ENCODE results near the gene PTPRQ.

The PTPRQ gene

DNA sequence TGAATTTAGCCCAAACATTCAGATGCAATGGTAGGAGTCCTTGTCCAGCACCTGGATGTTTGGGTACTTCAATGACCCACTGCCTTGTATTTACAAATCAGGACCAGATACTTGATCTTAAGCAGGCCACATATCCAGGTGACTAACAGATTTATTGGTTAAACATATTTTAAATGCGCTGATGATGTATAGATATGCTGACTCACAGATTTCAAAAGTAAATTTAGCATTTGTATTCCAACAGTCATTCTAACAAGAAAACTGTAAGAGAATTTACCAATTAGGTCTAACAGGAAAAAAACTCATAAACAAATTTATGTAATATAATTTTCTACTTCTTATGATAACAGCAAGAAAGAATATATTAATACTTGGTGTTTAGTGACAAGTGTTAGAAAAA, 234.0 kb downstream of the PTPRQ start:
- no peak overlapping the region for H3K4me3 ChIP-seq (ENCODE audit: low read depth, low read length)
- no peak for DNase-seq (ENCODE audit: low read depth)
- TF ChIP-seq MYC (IDR thresholded peaks at IDR 0.05; ENCODE audit: low read depth, low read length): no peak
- TF ChIP-seq POLR2A (IDR thresholded peaks at IDR 0.05; ENCODE audit: extremely low read depth, insufficient read length): no peak
- TF ChIP-seq CTCF (IDR thresholded peaks at IDR 0.05; ENCODE audit: low read depth, low read length): no peak
- TF ChIP-seq MAX (IDR thresholded peaks at IDR 0.05; ENCODE audit: low read depth, low read length): no peak

GRCh38 chr12:80679346-80680131, 235.5 kb downstream of the PTPRQ start:
- no peak overlapping the region for H3K4me3 ChIP-seq (ENCODE audit: low read depth, low read length)
- no peak for DNase-seq (ENCODE audit: low read depth)
- TF ChIP-seq MYC (IDR thresholded peaks at IDR 0.05; ENCODE audit: low read depth, low read length): no peak
- no peak for TF ChIP-seq MAX (IDR thresholded peaks at IDR 0.05; ENCODE audit: low read depth, low read length)
- no peak for TF ChIP-seq POLR2A (IDR thresholded peaks at IDR 0.05; ENCODE audit: extremely low read depth, insufficient read length)

- TF ChIP-seq CTCF (IDR thresholded peaks at IDR 0.05; ENCODE audit: low read depth, low read length) (no peak), MYC (IDR thresholded peaks at IDR 0.05; ENCODE audit: low read depth, low read length) (no peak), POLR2A (IDR thresholded peaks at IDR 0.05; ENCODE audit: extremely low read depth, insufficient read length) (no peak), MAX (IDR thresholded peaks at IDR 0.05; ENCODE audit: low read depth, low read length) (no peak)
- DNase-seq (ENCODE audit: low read depth): no peak
- H3K4me3 ChIP-seq (ENCODE audit: low read depth, low read length): no peak overlapping the region
These were observed 237.3 kb downstream of the PTPRQ start for GRCh38 chr12:80681287-80681686.

DNA sequence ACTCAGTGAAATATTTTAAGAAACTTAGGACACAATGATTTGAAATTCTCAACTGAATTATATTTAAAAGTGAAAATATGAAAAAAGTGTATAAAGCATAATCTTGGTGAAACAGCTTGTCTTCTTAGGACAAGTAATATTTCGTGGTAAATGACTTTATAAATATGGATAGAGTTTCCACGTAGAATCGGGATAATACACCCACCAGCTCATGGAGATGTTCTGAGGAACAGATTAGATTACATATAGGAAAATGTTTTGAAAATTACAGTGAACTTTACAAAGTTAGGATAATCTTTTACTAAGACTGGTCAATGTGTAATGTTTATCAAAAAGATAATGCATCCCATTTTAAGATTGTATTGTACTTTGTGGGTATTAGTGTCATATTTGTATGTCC, 237.8 kb downstream of the PTPRQ start:
- no peak for DNase-seq (ENCODE audit: low read depth)
- H3K4me3 ChIP-seq (ENCODE audit: low read depth, low read length): no peak overlapping the region
- no peak for TF ChIP-seq CTCF (IDR thresholded peaks at IDR 0.05; ENCODE audit: low read depth, low read length)
- no peak for TF ChIP-seq MYC (IDR thresholded peaks at IDR 0.05; ENCODE audit: low read depth, low read length)
- no peak for TF ChIP-seq POLR2A (IDR thresholded peaks at IDR 0.05; ENCODE audit: extremely low read depth, insufficient read length)
- TF ChIP-seq MAX (IDR thresholded peaks at IDR 0.05; ENCODE audit: low read depth, low read length): no peak

- TF ChIP-seq CTCF (IDR thresholded peaks at IDR 0.05; ENCODE audit: low read depth, low read length) (no peak), MYC (IDR thresholded peaks at IDR 0.05; ENCODE audit: low read depth, low read length) (no peak), MAX (IDR thresholded peaks at IDR 0.05; ENCODE audit: low read depth, low read length) (no peak), POLR2A (IDR thresholded peaks at IDR 0.05; ENCODE audit: extremely low read depth, insufficient read length) (no peak)
- no peak overlapping the region for H3K4me3 ChIP-seq (ENCODE audit: low read depth, low read length)
- no peak for DNase-seq (ENCODE audit: low read depth)
These were observed 240.1 kb downstream of the PTPRQ start for GRCh38 chr12:80684077-80684495.

DNA sequence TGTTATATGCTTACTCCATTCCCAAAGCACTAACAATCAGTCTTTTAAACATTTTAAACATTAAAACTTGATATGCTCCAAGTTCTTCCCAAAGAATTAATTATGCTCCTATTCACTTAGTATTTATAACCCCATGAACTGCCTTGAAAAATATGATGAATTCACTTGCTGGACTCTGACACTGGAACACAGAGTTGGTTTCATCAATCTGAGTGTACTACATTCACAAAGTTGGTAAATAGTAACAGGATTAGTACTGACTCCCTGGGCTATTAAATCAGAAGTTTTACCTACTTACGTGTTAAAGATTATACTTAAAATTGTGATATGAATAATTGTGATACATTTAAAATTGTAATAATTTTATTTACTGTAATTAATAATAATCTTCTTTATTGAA, 246.1 kb downstream of the PTPRQ start:
- TF ChIP-seq POLR2A (IDR thresholded peaks at IDR 0.05; ENCODE audit: extremely low read depth, insufficient read length) (no peak), MYC (IDR thresholded peaks at IDR 0.05; ENCODE audit: low read depth, low read length) (no peak), MAX (IDR thresholded peaks at IDR 0.05; ENCODE audit: low read depth, low read length) (no peak), CTCF (IDR thresholded peaks at IDR 0.05; ENCODE audit: low read depth, low read length) (no peak)
- no peak for DNase-seq (ENCODE audit: low read depth)
- H3K4me3 ChIP-seq (ENCODE audit: low read depth, low read length): no peak overlapping the region
